ENCODE results near the gene BTBD16.

DNA sequence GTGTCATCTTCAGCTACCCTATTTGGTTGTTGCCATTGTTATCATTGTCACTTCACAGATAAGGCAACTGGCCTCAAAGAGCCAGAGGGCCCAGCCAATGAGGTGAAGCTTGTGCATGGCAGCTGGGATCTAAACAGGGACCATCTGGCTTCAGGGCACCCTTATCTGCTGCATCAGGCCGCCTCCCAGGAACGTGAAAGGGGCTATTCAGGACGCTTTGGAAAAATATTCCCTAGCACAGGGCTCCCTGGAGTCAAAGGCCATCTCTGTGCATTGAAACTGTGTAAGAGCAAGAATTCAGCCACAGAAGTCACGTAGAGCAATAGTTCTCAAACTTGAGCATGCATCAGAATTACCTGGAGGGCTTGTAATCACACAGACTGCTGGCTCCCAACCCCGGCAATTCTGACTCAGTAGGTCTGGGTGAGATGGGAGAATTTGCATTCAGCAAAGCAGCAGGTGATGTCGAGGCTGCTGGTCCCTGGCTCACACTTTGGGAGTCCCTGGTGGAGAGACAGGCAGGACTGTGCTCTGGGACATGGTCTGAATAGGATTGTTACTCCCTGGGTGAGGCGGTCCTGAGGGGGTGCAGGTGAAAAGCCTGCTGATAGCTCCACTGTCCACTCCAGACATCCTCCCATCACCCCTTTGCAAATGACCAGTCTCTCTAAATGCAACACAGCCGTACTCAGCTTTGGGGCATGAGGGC, 81.9 kb downstream of the BTBD16 start:
- TF ChIP-seq, protein P1, sequence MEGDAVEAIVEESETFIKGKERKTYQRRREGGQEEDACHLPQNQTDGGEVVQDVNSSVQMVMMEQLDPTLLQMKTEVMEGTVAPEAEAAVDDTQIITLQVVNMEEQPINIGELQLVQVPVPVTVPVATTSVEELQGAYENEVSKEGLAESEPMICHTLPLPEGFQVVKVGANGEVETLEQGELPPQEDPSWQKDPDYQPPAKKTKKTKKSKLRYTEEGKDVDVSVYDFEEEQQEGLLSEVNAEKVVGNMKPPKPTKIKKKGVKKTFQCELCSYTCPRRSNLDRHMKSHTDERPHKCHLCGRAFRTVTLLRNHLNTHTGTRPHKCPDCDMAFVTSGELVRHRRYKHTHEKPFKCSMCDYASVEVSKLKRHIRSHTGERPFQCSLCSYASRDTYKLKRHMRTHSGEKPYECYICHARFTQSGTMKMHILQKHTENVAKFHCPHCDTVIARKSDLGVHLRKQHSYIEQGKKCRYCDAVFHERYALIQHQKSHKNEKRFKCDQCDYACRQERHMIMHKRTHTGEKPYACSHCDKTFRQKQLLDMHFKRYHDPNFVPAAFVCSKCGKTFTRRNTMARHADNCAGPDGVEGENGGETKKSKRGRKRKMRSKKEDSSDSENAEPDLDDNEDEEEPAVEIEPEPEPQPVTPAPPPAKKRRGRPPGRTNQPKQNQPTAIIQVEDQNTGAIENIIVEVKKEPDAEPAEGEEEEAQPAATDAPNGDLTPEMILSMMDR (IDR thresholded peaks at IDR 0.05) = no peak
- TF ChIP-seq EZH2 (IDR thresholded peaks at IDR 0.05; ENCODE audit: borderline replicate concordance, insufficient read depth, low read depth, low read length, poor library complexity, severe bottlenecking) = no peak

Measured in B cell (primary cell).